GM12892 (cell line): ENCODE results near the gene SYT6.

ENCODE experiments used
- POLR2A ChIP-seq: IDR thresholded peaks from 2 replicates; pipeline ENCODE4 v1.6.1; 2011; ENCODE audit warnings: low read depth, low read length, control low read depth
- POLR2AphosphoS5 ChIP-seq: IDR thresholded peaks from 2 replicates; pipeline ENCODE4 v1.6.1; 2011; ENCODE audit warnings: low read depth, low read length, control low read depth
- TAF1 ChIP-seq: IDR thresholded peaks from 2 replicates; pipeline ENCODE4 v1.6.1; 2011; ENCODE audit warnings: low read depth, mild to moderate bottlenecking, control low read depth, low read length, borderline replicate concordance

GRCh38 chr1:114086601-114087368, 66.9 kb downstream of the SYT6 start:
- TF ChIP-seq POLR2AphosphoS5, result no peak
- TF ChIP-seq TAF1, result no peak
- no peak for TF ChIP-seq POLR2A
